PC-3 (cell line): Measurements from ENCODE around the gene TXNL4A. TPM values are rescaled to one million over a fixed set of nuclear protein-coding genes. Genes with fewer than 3 reads are reported as not detected.

Experiments used
- ATAC-seq: fragments of 200-7000 bp; cut with Tn5 transposase; 2 replicates; pipeline ENCODE4 v1.9.1; 2020; ENCODE audit warnings: mild to moderate bottlenecking, moderate library complexity
- BruUV-seq: library from RNA; stranded (reverse); fragments of 400-500 nt; replicated peaks from 2 replicates; lab custom pipeline; 2021; lab: Mats Ljungman, UMichigan
- CTCF ChIA-PET: fragments of 300-600 bp; sonication (Branson Sonifier 250); formaldehyde crosslinking; loops from one replicate; lab custom pipeline; 2022; ENCODE audit warnings: antibody characterized with exemption; lab: Charles Lee
- POLR2A ChIA-PET: fragments of 300-600 bp; sonication (Branson Sonifier 250); formaldehyde crosslinking; loops from one replicate; lab custom pipeline; 2022; ENCODE audit warnings: antibody characterized with exemption; ENCODE audit not compliant: unreplicated experiment; lab: Charles Lee
- DNase-seq: peaks from one replicate; pipeline ENCODE4 v3.0.0-alpha.2; 2015
- H2AFZ ChIP-seq: fragments of 300-600 bp; sonication (generic); 2 replicates; pipeline ENCODE4 v1.6.0; 2016; ENCODE audit warnings: antibody characterized with exemption, low read length
- H3F3A ChIP-seq: fragments of 300-600 bp; sonication (generic); one replicate; pipeline ENCODE4 v1.6.0; 2017; ENCODE audit warnings: antibody characterized with exemption, low read length, control low read depth, mild to moderate bottlenecking; ENCODE audit not compliant: unreplicated experiment
- H3K27ac ChIP-seq: fragments of 300-600 bp; sonication (generic); 2 replicates; pipeline ENCODE4 v1.5.1; 2016; ENCODE audit warnings: mild to moderate bottlenecking, low read length
- H3K27me3 ChIP-seq: fragments of 300-600 bp; sonication (generic); 2 replicates; pipeline ENCODE4 v1.6.1; 2016; ENCODE audit warnings: low read length, mixed read lengths
- H3K36me3 ChIP-seq: fragments of 300-600 bp; sonication (generic); 2 replicates; pipeline ENCODE4 v1.6.1; 2016; ENCODE audit warnings: low read depth, mixed run types, low read length, mixed read lengths
- H3K4me1 ChIP-seq: fragments of 300-600 bp; sonication (generic); 2 replicates; pipeline ENCODE4 v1.5.1; 2016; ENCODE audit warnings: low read length; ENCODE audit not compliant: insufficient read depth
- H3K4me2 ChIP-seq: fragments of 300-600 bp; sonication (generic); 2 replicates; pipeline ENCODE4 v1.6.0; 2016; ENCODE audit warnings: low read length
- H3K4me3 ChIP-seq: fragments of 300-600 bp; sonication (generic); 2 replicates; pipeline ENCODE4 v1.5.1; 2016; ENCODE audit warnings: mild to moderate bottlenecking, low read length, mixed read lengths
- H3K79me2 ChIP-seq: fragments of 300-600 bp; sonication (generic); 2 replicates; pipeline ENCODE4 v1.6.1; 2017; ENCODE audit warnings: low read length, mixed read lengths
- H3K9ac ChIP-seq: fragments of 300-600 bp; sonication (generic); 2 replicates; pipeline ENCODE4 v1.6.0; 2016; ENCODE audit warnings: mild to moderate bottlenecking, low read length
- H3K9me2 ChIP-seq: fragments of 300-600 bp; sonication (generic); replicated peaks from 2 replicates; pipeline ENCODE4 v1.6.1; 2016; ENCODE audit warnings: mixed run types, low read length, mixed read lengths
- H3K9me3 ChIP-seq: fragments of 300-600 bp; sonication (generic); 2 replicates; pipeline ENCODE4 v1.6.1; 2016; ENCODE audit warnings: low read length, mixed read lengths
- H4K20me1 ChIP-seq: fragments of 300-600 bp; sonication (generic); 2 replicates; pipeline ENCODE4 v1.6.1; 2016; ENCODE audit warnings: low read length, mixed read lengths
- EZH2 ChIP-seq: fragments of 300-600 bp; sonication (generic); IDR thresholded peaks from one replicate; pipeline ENCODE4 v1.6.1; 2017; ENCODE audit warnings: antibody characterized with exemption, mild to moderate bottlenecking, low read length; ENCODE audit not compliant: unreplicated experiment
- EZH2phosphoT487 ChIP-seq: fragments of 300-600 bp; sonication (generic); IDR thresholded peaks from 2 replicates; pipeline ENCODE4 v1.6.1; 2018; ENCODE audit warnings: mild to moderate bottlenecking, antibody characterized with exemption, low read length, borderline replicate concordance
- intact Hi-C: fragments of 100-400 bp; cut with micrococcal nuclease; formaldehyde crosslinking; loops from 2 replicates; pipeline ENCODE4 v1.9.0; 2023
- total RNA-seq: library from RNA; depleted of rRNA; stranded (reverse); fragments of >200 nt; gene quantifications from 2 replicates; pipeline ENCODE4 v1.2.3, GENCODE V29; 2014
- TF ChIP-seq, protein P1 (sequence below): fragments of 300-600 bp; sonication (generic); conservative IDR thresholded peaks from 2 replicates; pipeline ENCODE4 v1.5.1; 2017; ENCODE audit warnings: antibody characterized with exemption, low read depth, mild to moderate bottlenecking, low read length

Gene TXNL4A
- total RNA-seq, 1 experiment from 2014 or later = 159 TPM

DNA sequence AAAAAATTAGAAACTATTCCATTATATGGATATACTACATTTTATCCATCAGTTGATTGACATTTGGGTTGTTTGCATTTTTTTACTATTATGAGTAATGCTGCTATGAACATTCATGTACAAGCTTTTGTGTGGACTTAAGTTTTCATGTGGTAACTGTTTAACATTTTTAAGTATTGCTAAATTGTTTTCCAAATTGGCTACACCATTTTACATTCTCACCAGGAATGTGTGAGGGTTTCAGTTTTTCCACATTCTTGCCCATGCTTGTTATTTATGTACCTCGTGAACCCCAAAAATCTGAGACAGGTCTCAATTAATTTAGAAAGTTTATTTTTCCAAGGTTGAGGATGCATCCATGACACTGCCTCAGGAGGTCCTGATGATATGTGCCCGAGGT is 3.1 kb upstream of the TXNL4A start:
- POLR2A ChIA-PET = no interaction called here
- DNase-seq (peak; percentile 18), ATAC-seq (no peak)
- peaks cover 13% of the 10 kb centered on the region for H4K20me1 ChIP-seq
- TF ChIP-seq, protein P1, sequence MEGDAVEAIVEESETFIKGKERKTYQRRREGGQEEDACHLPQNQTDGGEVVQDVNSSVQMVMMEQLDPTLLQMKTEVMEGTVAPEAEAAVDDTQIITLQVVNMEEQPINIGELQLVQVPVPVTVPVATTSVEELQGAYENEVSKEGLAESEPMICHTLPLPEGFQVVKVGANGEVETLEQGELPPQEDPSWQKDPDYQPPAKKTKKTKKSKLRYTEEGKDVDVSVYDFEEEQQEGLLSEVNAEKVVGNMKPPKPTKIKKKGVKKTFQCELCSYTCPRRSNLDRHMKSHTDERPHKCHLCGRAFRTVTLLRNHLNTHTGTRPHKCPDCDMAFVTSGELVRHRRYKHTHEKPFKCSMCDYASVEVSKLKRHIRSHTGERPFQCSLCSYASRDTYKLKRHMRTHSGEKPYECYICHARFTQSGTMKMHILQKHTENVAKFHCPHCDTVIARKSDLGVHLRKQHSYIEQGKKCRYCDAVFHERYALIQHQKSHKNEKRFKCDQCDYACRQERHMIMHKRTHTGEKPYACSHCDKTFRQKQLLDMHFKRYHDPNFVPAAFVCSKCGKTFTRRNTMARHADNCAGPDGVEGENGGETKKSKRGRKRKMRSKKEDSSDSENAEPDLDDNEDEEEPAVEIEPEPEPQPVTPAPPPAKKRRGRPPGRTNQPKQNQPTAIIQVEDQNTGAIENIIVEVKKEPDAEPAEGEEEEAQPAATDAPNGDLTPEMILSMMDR = no peak
- no peak for TF ChIP-seq EZH2phosphoT487
- BruUV-seq = no TSS peak
- no peak overlapping the region for H3K4me3 ChIP-seq
- CTCF ChIA-PET = no interaction called here
- H3K79me2 ChIP-seq = peaks cover 23% of the 10 kb centered on the region
- H3K27me3 ChIP-seq = no peaks in the 10 kb centered on the region
- no peaks in the 10 kb centered on the region for H3K9me3 ChIP-seq
- no peak overlapping the region for H3K4me2 ChIP-seq
- H3K9ac ChIP-seq = no peak overlapping the region
- H3K4me1 ChIP-seq = peaks cover 8% of the 10 kb centered on the region
- H3K9me2 ChIP-seq = no peaks in the 10 kb centered on the region
- H3F3A ChIP-seq = no peaks in the 10 kb centered on the region
- H3K36me3 ChIP-seq = no peaks in the 10 kb centered on the region
- intact Hi-C loops = no loop called here
- H2AFZ ChIP-seq = no peak overlapping the region
- no peak overlapping the region for H3K27ac ChIP-seq

DNA sequence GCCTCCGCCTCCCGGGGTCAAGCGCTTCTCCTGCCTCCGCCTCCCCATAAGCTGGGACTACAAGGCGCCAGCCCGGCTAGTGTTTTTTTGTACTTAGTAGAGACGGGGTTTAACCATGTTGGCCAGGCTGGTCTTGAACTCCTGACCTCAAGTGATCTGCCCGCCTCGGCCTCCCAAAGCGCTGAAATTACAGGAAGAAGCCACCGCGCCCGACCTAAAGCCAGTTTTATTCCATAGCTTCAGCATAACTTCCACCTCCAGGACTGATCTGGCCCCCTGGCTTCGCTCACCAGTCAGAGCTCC is 783 bp upstream of the TXNL4A start:
- Histone ChIP-seq H3K27ac (peak overlapping the region; percentile 79; the same call in 1 of the 2 replicates), H3F3A (no peaks in the 10 kb centered on the region), H3K4me3 (peak overlapping the region; percentile 90), H3K9ac (peak overlapping the region; percentile 99), H3K27me3 (no peaks in the 10 kb centered on the region), H3K79me2 (peaks cover 47% of the 10 kb centered on the region), H3K4me2 (peak overlapping the region; percentile 96), H3K9me2 (no peaks in the 10 kb centered on the region), H3K36me3 (peaks cover 18% of the 10 kb centered on the region; the same call in 1 of the 2 replicates), H3K9me3 (no peaks in the 10 kb centered on the region), H2AFZ (no peak overlapping the region; the same call in 1 of the 2 replicates), H4K20me1 (peaks cover 35% of the 10 kb centered on the region), H3K4me1 (peaks cover 15% of the 10 kb centered on the region)
- no peak for DNase-seq
- TF ChIP-seq, protein P1 = no peak
- TF ChIP-seq EZH2 (no peak), EZH2phosphoT487 (no peak)
- POLR2A ChIA-PET = no interaction called here
- no TSS peak for BruUV-seq
- intact Hi-C loops = loop anchor here (2.0 to 10.0 kb wide), 2 partner anchors 44 to 54 kb away; no protein-coding TSS in a partner anchor
- CTCF ChIA-PET = no interaction called here
- ATAC-seq = no peak

DNA sequence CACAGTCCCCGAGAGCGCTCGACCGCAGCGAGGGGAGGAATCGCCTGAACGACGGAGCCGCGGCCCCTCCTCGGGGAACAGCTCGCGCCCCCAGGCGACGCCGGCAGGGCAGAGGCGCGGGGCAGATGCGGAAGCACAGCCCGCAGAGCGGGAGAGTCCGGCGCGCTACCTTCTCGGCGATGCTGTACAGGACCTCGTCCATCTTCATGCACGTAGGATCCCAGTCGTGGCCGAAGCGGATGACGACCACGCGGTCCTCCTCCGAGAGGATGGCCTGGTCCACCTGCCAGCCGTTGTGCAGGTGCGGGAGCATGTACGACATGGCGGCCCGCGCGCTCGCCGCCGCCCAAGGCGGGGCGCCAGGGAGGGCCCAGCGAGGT is 302 bp downstream of the TXNL4A start:
- BruUV-seq = no TSS peak
- intact Hi-C loops = loop anchor here (2.0 to 10.0 kb wide), 2 partner anchors 45 to 53 kb away; no protein-coding TSS in a partner anchor
- Histone ChIP-seq H4K20me1 (peaks cover 46% of the 10 kb centered on the region), H3K79me2 (peaks cover 58% of the 10 kb centered on the region), H3K9ac (peak overlapping the region; percentile 99), H2AFZ (peak overlapping the region; percentile 91), H3K36me3 (peaks cover 24% of the 10 kb centered on the region; the same call in 1 of the 2 replicates), H3K4me2 (peak overlapping the region; percentile 96), H3K4me3 (peak overlapping the region; percentile 90), H3K9me2 (no peaks in the 10 kb centered on the region), H3K4me1 (peaks cover 15% of the 10 kb centered on the region), H3K27me3 (no peaks in the 10 kb centered on the region), H3K9me3 (no peaks in the 10 kb centered on the region), H3F3A (no peaks in the 10 kb centered on the region), H3K27ac (peak overlapping the region; percentile 79)
- ATAC-seq (peak; percentile 56), DNase-seq (peak; percentile 35)
- CTCF ChIA-PET = no interaction called here
- POLR2A ChIA-PET = interaction anchor here (0.7 kb wide), 1 partner anchor 37 kb away, joined by 3 read pairs; no protein-coding TSS in a partner anchor
- TF ChIP-seq EZH2 = no peak
- TF ChIP-seq, protein P1 = peak; percentile 33; the same call in 1 of the 2 replicates
